K562 (cell line): ENCODE results near the gene ACTN2. TPM values are rescaled to one million over a fixed set of nuclear protein-coding genes. Genes with fewer than 3 reads are reported as not detected.

Experiments used
- GTF2B ChIP-seq: IDR thresholded peaks from 2 replicates; pipeline ENCODE4 v1.6.1; 2011; ENCODE audit not compliant: insufficient read length; ENCODE audit errors: extremely low read depth
- KHSRP ChIP-seq: fragments of 450-650 bp; IDR thresholded peaks from 2 replicates; pipeline ENCODE4 v1.6.1; 2017
- KLF13 ChIP-seq: fragments of 450-650 bp; IDR thresholded peaks from 2 replicates; pipeline ENCODE4 v1.6.1; 2016; ENCODE audit warnings: missing genetic modification characterization, low read depth, mild to moderate bottlenecking, missing compliant biosample characterization, moderate library complexity, borderline replicate concordance
- MGA ChIP-seq: fragments of 450-650 bp; IDR thresholded peaks from 2 replicates; pipeline ENCODE4 v1.6.1; 2016; ENCODE audit warnings: mild to moderate bottlenecking, moderate library complexity
- ZNF253 ChIP-seq: fragments of 250-450 bp; sonication (Bioruptor Pico); conservative IDR thresholded peaks from 2 replicates; pipeline ENCODE4 v1.6.1; 2021; ENCODE audit warnings: mild to moderate bottlenecking
- ZNF408 ChIP-seq: fragments of 250-450 bp; sonication (Bioruptor Pico); IDR thresholded peaks from 2 replicates; pipeline ENCODE4 v1.4.0; 2020; ENCODE audit warnings: low read depth, mild to moderate bottlenecking, moderate library complexity
- polyA plus RNA-seq, 8 experiments: library from polyadenylated mRNA; depleted of rRNA in 4 of 8; stranded (reverse) in 5 of 8; unstranded in 3 of 8; fragments of >200 nt; fragmentation: Nextera tagmentation in 2 of 8; fragmentation: Illumina TruSeq in 1 of 8; extraction: Ambion mirVana in 2 of 8; extraction: Trizol in 1 of 8; gene quantifications; 2 replicates each; pipeline versions ENCODE4 v1.2.1 to v1.2.3, GENCODE V29; 2011 to 2014; ENCODE audit warnings: inconsistent platforms in 1 of 8, missing spikeins in 1 of 8
- total RNA-seq, 7 experiments: library from RNA; depleted of rRNA in 6 of 7; stranded (reverse); fragments of >200 nt in 6 of 7; fragmentation: Illumina TruSeq in 2 of 7; extraction: Trizol in 2 of 7; gene quantifications; 2 replicates each; pipeline versions ENCODE4 v1.2.1 to v1.2.3, GENCODE V29; 2011 to 2021; ENCODE audit warnings: low replicate concordance in 1 of 7
- TF ChIP-seq, protein P1 (sequence below), 2 experiments: IDR thresholded peaks; 2 replicates each; pipeline ENCODE4 v1.6.1; 2011; ENCODE audit warnings: borderline replicate concordance in 1 of 2, control low read depth in 1 of 2, low read depth in 1 of 2, low read length in 1 of 2, mild to moderate bottlenecking in 1 of 2, mixed read lengths in 1 of 2, moderate library complexity in 1 of 2; ENCODE audit not compliant: insufficient read depth in 1 of 2, insufficient read length in 1 of 2, poor library complexity in 1 of 2, severe bottlenecking in 1 of 2; ENCODE audit errors: extremely low read depth in 1 of 2
- TF ChIP-seq, protein P2 (sequence below): fragments of 450-650 bp; IDR thresholded peaks from 2 replicates; pipeline ENCODE4 v1.6.1; 2018; ENCODE audit not compliant: partially characterized antibody

Gene ACTN2
- total and polyA plus RNA-seq, 9 of the 15 experiments (the other 6 are each of a cell fraction or from before 2014, with no cell fraction given), result 0.18 to 0.94 (median 0.42) TPM

GRCh38 chr1:236685917-236686814 lies at the start of gene ACTN2 (continued):
- TF ChIP-seq, protein P1, sequence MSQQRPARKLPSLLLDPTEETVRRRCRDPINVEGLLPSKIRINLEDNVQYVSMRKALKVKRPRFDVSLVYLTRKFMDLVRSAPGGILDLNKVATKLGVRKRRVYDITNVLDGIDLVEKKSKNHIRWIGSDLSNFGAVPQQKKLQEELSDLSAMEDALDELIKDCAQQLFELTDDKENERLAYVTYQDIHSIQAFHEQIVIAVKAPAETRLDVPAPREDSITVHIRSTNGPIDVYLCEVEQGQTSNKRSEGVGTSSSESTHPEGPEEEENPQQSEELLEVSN (IDR thresholded peaks at IDR 0.05; ENCODE audit: borderline replicate concordance in 1 of 2, extremely low read depth in 1 of 2, insufficient read depth in 1 of 2, insufficient read length in 1 of 2, low read depth in 1 of 2, low read length in 1 of 2, poor library complexity in 1 of 2, severe bottlenecking in 1 of 2), result peak; percentile 76 to 98
- TF ChIP-seq KLF13 (tag) (no peak), ZNF253 (CRISPR knock-in tag) (no peak), GTF2B (no peak), KHSRP (no peak), MGA (peak; percentile 81), ZNF408 (no peak)
- TF ChIP-seq, protein P2, sequence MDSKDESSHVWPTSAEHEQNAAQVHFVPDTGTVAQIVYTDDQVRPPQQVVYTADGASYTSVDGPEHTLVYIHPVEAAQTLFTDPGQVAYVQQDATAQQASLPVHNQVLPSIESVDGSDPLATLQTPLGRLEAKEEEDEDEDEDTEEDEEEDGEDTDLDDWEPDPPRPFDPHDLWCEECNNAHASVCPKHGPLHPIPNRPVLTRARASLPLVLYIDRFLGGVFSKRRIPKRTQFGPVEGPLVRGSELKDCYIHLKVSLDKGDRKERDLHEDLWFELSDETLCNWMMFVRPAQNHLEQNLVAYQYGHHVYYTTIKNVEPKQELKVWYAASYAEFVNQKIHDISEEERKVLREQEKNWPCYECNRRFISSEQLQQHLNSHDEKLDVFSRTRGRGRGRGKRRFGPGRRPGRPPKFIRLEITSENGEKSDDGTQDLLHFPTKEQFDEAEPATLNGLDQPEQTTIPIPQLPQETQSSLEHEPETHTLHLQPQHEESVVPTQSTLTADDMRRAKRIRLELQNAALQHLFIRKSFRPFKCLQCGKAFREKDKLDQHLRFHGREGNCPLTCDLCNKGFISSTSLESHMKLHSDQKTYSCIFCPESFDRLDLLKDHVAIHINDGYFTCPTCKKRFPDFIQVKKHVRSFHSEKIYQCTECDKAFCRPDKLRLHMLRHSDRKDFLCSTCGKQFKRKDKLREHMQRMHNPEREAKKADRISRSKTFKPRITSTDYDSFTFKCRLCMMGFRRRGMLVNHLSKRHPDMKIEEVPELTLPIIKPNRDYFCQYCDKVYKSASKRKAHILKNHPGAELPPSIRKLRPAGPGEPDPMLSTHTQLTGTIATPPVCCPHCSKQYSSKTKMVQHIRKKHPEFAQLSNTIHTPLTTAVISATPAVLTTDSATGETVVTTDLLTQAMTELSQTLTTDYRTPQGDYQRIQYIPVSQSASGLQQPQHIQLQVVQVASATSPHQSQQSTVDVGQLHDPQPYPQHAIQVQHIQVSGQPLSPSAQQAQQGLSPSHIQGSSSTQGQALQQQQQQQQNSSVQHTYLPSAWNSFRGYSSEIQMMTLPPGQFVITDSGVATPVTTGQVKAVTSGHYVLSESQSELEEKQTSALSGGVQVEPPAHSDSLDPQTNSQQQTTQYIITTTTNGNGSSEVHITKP, result no peak
